ENCODE results near the gene GPR87. TPM values are rescaled to one million over a fixed set of nuclear protein-coding genes. Genes with fewer than 3 reads are reported as not detected.

The GPR87 gene
- total RNA-seq, 1 donor from 2014 or later: 10.0 TPM

- DNase-seq (ENCODE audit: low read depth): no peak
Measured at GRCh38 chr3:151315846-151316245, 774 bp downstream of the GPR87 start.

DNA sequence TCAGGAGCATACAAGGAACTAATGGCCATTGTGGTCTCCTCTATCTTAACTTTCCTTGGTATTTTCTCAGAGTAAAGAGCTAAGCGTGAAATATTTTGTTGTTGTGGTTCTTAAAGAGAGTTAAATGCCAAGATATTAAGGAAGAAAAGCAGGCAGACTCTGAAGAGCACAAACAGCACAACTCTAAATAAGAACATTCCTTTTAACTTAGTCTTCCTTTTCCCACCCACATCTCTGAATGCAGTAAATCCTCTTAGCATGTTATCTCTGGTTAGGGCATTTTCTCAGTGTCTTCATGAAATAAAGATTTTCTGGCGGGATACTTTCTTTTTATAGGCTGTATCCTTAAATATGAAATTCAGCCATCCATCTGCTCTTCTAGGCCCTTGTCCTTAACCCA is 1.5 kb downstream of the GPR87 start:
- no peak for DNase-seq (ENCODE audit: low read depth)

DNA sequence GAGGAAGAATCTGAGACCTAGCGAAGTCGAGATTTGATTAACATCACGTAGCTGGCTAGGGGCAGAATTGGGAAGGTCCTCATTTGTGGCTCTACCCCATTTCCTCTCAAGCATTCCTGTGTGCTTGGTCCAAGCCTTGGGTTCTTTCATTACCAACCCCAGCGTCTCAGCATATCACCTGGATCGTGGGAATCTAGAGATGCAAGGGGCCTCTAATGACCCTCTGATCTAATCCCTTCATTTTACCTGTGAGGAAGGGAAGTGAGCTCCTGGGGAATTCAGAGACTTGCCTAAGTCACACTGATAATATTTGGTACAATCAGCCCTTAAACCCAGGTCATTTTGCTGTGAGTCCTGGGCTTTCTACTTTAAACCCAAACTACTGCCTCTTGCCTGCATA is 2.0 kb downstream of the GPR87 start:
- no peak for DNase-seq (ENCODE audit: low read depth)

- DNase-seq (ENCODE audit: low read depth): no peak
Measured at GRCh38 chr3:151314137-151314536, 2.5 kb downstream of the GPR87 start.

DNA sequence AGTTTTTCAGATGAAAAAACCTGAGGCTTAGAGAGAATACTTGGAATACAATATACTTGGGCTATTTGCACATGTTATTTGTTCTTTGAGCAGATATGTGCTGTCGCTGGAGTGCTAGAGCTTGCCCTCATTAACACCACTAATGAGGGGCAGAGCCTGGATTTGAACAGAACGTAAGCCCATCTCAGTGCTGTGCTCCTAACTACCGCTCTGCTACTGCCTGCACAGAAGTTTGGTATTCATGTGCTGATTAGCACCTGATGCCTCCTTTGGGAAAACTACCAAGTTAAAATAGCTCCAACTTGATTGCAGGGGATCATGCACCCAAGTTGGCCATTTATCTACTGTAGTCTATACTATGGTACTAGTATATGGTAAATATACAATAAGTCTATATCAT is 3.6 kb downstream of the GPR87 start:
- no peak for DNase-seq (ENCODE audit: low read depth)

DNA sequence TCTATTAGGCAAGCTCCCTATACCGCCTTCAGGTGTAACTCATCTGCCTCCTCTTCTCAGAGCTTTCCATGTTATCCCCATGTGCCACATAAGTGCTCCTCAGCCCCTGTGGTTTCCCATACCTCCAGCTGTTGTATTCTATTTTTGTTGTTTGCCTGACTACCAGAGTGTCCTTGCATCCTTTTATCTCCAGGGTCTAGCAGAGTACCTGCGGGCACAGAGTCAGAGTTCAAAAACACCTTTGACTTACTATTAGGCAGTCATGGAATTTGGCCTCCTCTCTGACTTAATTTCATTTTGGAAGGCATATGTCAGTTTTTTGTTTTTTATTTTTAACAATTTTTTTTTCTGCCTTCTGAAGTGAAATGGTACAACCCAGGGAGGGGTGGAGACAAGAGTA is 7.1 kb downstream of the GPR87 start:
- no peak for DNase-seq (ENCODE audit: low read depth)

DNA sequence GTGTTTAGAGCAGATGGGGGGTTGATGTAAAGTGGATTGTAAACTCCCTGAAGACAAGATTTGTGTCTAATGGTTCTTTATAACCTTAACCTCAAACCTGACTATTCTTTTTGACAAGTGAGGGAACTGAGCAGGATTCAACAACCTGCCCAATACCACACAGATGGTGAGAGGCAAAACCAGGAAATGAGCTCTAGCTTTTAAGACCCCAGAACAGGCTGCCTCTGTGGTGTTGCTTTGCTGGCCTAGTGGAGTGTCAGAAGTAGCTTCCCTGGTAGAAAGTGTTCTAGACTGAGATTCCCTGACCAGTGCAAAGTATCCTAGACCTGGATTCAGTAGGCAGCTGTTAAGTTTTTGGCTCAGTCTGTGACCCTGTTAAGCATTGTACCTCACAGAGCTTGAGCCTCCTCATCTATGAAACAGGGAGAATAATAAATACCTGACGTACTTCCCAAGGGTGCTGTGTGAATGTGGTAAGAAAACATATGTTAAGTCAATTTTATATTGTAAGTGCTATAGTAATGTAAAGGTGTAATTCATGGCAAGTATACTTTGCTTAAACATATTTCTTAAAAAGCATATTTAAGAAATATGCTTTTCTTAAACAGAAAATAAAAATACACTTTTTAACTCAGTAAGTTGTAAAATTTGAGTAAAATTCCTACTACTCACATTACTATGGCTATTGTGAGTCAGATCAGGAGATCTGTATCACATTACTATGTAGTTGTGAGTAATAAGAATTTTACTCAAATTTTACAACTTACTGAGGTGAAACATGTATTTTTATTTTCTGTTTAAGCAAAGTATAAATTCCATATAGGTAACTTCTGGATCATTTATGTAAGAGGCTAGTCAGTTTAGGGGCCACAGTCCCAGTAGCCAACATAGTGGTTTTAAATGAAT is 8.8 kb downstream of the GPR87 start:
- no peak for DNase-seq (ENCODE audit: low read depth)

- DNase-seq (ENCODE audit: low read depth): no peak
Measured at GRCh38 chr3:151307131-151307530, 9.5 kb downstream of the GPR87 start.

DNA sequence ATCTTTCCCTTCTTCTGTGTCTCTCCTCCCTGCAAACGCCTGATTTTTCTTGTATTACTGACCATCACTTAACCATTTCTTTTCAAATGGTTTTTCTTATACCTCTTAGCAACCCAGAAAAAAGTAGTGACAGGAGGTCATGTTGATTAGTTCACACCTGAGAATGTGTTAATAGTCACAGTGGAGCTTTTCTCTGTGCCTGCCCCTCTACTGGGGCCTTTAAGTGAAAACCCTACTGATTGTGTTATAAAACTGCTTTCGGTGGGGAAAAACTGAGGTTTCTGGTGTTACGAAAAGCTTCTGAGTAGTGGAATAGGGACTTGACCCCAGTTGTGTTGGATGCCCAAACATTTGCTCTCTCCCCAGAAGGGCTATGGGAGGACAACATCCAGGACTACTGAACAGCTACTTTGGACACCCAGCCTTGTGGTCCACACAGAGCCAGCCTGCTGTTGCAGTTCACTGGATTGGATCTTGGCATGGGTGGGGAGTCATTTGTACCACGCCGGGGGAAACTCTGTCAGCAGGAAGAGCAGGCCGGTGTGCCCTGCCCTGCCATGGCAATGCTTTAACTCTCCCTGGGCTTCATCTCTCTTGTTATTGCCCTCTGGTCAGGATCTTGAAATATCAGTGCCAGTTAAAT is 10.3 kb downstream of the GPR87 start:
- DNase-seq (ENCODE audit: low read depth): peak; percentile 52

DNA sequence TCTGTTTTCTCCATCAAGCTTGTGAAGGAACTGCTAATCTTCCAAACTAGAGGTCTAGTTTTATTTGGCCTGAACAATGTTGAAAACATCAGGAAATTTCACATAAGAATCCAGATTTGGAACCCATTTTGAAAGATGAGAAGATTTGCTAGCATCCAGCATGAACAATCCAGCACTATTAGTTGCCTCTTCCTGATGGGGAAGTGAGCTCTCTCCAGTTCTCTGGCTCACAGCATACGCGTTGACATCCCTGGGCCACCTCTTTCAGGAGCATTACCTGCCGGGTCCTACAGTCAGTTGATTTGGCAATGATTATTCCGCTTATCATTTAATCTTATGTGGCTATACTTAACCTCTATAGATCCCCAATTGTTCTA is 10.9 kb downstream of the GPR87 start:
- DNase-seq (ENCODE audit: low read depth): no peak

DNA sequence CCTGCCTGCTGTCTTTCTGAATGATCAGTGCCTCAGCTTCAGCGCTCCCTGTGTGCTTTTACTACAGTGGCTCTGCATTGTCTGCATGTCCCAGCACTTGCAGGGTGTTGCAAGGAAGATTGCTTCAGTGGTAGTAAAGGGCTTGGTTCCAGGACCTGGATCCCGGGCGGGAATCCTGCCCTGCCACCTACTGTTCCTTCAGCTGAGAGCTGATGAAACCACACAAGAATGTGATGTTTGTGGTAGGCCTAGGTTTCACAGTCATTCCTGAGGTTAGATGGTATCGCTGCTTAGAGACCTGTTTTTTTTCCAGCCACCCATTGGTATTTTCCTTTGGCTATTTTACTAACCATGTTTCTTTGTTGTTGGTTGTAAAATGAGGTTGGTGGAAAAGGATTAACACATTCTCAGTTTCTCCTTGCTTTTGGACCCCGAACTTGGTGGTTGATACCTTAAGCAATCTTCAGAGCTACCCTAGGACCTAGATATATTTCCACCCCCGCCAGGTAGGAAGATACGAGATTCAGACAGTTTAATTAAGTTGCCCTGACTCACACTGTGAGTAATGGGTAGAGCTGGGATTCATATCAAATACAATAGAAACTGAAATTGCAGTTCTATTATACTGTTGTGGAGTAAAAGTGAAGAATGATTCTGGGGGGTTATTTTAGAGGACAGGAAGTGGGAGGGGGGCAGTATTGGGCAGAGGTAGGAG is 11.4 kb downstream of the GPR87 start:
- DNase-seq (ENCODE audit: low read depth): peak; percentile 99

GRCh38 chr3:151303751-151304150 is 12.9 kb downstream of the GPR87 start:
- no peak for DNase-seq (ENCODE audit: low read depth)

- no peak for DNase-seq (ENCODE audit: low read depth)
Measured at GRCh38 chr3:151301787-151302186, 14.8 kb downstream of the GPR87 start.

DNA sequence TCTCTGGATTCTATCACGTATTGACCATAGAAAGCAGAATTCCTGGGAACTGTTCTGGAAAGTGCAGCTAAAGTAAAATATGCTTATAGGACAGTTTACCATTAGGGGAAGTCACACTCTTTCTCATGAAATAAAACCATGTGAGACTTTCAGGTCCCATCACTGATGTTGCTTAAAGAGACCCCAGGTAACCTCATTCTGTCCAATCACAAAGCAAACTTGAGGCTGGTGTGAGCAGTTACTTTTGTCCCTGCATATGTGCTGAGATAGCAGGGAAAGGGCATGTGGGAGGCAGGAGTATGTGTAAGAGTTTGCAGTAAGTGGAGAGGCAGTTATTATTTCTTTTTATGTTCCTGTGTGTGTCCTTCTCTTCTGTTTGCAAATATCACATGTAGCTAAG is 16.1 kb downstream of the GPR87 start:
- DNase-seq (ENCODE audit: low read depth): no peak

GRCh38 chr3:151299006-151299405 is 17.6 kb downstream of the GPR87 start:
- DNase-seq (ENCODE audit: low read depth): no peak

DNA sequence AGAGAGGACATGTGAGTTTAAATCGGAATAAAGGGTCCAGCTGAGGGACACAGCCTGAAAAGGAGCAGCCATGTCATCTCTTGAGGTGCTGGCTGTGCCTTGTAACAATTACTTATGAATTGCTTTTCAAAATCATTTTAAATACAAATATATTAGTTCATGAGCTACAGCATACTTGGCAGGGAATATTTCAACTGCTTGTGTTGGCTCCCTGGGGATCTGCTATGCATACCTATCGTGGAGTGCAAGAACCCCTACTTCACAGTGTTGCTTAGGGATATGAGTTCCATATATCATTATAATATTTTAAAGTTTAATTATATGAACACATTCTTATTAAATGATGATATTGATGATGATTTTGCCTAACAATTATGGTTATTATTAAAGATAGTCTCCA is 19.2 kb downstream of the GPR87 start:
- no peak for DNase-seq (ENCODE audit: low read depth)

DNA sequence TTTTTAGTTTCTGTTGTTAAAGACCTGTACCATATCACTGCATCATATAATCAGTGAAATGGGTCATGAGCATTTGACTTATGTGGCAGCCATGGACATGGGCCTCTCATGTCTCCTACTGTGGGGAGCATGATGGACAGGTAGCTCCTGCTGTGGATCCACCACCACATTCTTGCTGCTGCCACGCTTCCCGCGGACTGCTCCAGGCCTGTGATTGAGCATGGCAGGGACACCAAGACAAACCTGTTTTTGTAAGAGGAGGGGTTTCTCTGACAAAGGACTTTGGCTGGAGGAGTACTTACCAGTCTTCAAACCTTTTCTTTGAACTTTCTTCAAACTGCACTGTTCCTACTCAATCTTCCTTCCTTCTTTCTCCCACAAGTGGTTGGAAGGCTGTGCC is 20.4 kb downstream of the GPR87 start:
- no peak for DNase-seq (ENCODE audit: low read depth)

- DNase-seq (ENCODE audit: low read depth): no peak
Measured at GRCh38 chr3:151293127-151293526, 23.5 kb downstream of the GPR87 start.

- peak; percentile 50 for DNase-seq (ENCODE audit: low read depth)
Measured at GRCh38 chr3:151290673-151291072, 25.9 kb downstream of the GPR87 start.

GRCh38 chr3:151289445-151289844 is 27.2 kb downstream of the GPR87 start:
- no peak for DNase-seq (ENCODE audit: low read depth)

GRCh38 chr3:151285940-151286339 is 30.7 kb downstream of the GPR87 start:
- no peak for DNase-seq (ENCODE audit: low read depth)

- peak; percentile 78 for DNase-seq (ENCODE audit: low read depth)
Measured at GRCh38 chr3:151283907-151284461, 32.6 kb downstream of the GPR87 start.

Data from renal cortical epithelial cell (primary cell).